Measurements from ENCODE around the gene ALOX15.

DNA sequence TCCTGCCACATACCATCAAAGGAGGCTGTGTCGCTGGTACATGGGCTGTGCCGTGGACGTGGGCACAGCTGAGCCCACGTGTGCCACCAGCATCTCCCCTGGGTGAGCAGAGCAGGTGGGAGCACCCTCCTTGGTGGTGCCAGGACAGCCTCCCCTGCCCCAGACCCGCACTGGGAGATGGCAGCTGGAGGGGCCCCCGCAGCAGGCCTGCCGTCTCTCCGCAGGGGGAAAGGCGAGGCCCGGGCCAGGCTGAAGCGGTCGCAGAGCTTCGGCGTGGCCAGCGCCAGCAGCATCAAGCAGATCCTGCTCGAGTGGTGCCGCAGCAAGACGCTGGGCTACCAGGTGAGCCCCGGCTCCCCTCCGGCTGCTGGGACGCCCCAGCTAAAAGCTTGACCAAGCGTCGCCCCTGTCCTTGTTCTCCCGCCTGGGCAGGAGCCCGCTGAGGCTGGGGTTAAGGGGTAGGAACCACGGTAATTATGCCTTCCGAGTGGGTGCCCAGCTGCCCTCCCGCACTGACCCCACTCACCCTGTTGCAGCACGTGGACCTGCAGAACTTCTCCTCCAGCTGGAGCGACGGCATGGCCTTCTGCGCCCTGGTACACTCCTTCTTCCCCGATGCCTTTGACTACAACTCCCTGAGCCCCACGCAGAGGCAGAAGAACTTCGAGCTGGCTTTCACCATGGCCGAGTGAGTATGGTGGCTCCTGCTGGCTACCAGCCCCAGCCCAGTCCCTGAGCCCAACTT lies 44.7 kb downstream of the ALOX15 start:
- TF ChIP-seq, protein P1, sequence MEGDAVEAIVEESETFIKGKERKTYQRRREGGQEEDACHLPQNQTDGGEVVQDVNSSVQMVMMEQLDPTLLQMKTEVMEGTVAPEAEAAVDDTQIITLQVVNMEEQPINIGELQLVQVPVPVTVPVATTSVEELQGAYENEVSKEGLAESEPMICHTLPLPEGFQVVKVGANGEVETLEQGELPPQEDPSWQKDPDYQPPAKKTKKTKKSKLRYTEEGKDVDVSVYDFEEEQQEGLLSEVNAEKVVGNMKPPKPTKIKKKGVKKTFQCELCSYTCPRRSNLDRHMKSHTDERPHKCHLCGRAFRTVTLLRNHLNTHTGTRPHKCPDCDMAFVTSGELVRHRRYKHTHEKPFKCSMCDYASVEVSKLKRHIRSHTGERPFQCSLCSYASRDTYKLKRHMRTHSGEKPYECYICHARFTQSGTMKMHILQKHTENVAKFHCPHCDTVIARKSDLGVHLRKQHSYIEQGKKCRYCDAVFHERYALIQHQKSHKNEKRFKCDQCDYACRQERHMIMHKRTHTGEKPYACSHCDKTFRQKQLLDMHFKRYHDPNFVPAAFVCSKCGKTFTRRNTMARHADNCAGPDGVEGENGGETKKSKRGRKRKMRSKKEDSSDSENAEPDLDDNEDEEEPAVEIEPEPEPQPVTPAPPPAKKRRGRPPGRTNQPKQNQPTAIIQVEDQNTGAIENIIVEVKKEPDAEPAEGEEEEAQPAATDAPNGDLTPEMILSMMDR (conservative IDR thresholded peaks at IDR 0.05): no peak
- TF ChIP-seq EZH2 (IDR thresholded peaks at IDR 0.05; ENCODE audit: low read depth): no peak

Data from PC-9 (cell line).